HEK293 (cell line): Measurements from ENCODE around the gene IQSEC1.

ENCODE experiments used
- CTCF ChIA-PET: fragments of 350-600 bp; formaldehyde crosslinking; extraction: SDS; loops from one replicate; lab custom pipeline; 2021; ENCODE audit warnings: antibody characterized with exemption; lab: Yijun Ruan, JAX
- POLR2A ChIA-PET: fragments of 300-600 bp; formaldehyde crosslinking; extraction: SDS; loops from one replicate; lab custom pipeline; 2020; ENCODE audit warnings: antibody characterized with exemption, inconsistent platforms; lab: Yijun Ruan, JAX
- H3K27ac ChIP-seq: fragments of 200-500 bp; sonication (Bioruptor generic); 2 replicates; pipeline ENCODE4 v1.5.1; 2014; ENCODE audit warnings: low read depth, low read length, control low read depth, inconsistent platforms; ENCODE audit errors: extremely low read depth
- H3K36me3 ChIP-seq, 2 experiments: fragments of 200-500 bp in 1 of 2; sonication (Bioruptor generic) in 1 of 2; 1 replicate in 1 of 2; 2 replicates in 1 of 2; pipeline ENCODE4 v1.5.1; 2014 to 2017; ENCODE audit warnings: inconsistent platforms in 2 of 2, low read length in 2 of 2; ENCODE audit not compliant: control insufficient read depth in 2 of 2, insufficient read depth in 1 of 2
- H3K4me1 ChIP-seq: fragments of 200-500 bp; sonication (Bioruptor generic); 2 replicates; pipeline ENCODE4 v1.5.1; 2014; ENCODE audit warnings: mild to moderate bottlenecking, low read length, inconsistent platforms; ENCODE audit not compliant: control insufficient read depth, insufficient read depth
- H3K4me3 ChIP-seq: 2 replicates; pipeline ENCODE4 v1.5.1; 2011; ENCODE audit warnings: low read depth, mild to moderate bottlenecking, control low read depth, low read length, moderate library complexity
- H3K9me3 ChIP-seq: fragments of 200-500 bp; sonication (Bioruptor generic); 2 replicates; pipeline ENCODE4 v1.5.1; 2014; ENCODE audit warnings: low read depth, low read length, inconsistent platforms; ENCODE audit not compliant: control insufficient read depth, insufficient read depth
- GFI1B ChIP-seq: fragments of 450-650 bp; formaldehyde crosslinking; IDR thresholded peaks from 2 replicates; pipeline ENCODE4 v1.5.1; 2016; ENCODE audit warnings: missing biosample characterization, missing genetic modification characterization
- GLIS2 ChIP-seq: fragments of 450-650 bp; formaldehyde crosslinking; IDR thresholded peaks from 2 replicates; pipeline ENCODE4 v1.5.1; 2016; ENCODE audit warnings: missing biosample characterization, missing genetic modification characterization
- HOXD13 ChIP-seq: sonication (generic); formaldehyde crosslinking; IDR thresholded peaks from 2 replicates; pipeline ENCODE4 v1.8.0; 2022; ENCODE audit warnings: missing genetic modification reagents, borderline replicate concordance
- KLF16 ChIP-seq: fragments of 450-650 bp; formaldehyde crosslinking; IDR thresholded peaks from 2 replicates; pipeline ENCODE4 v1.5.1; 2017; ENCODE audit warnings: missing biosample characterization, missing genetic modification characterization
- REPIN1 ChIP-seq: fragments of 450-650 bp; formaldehyde crosslinking; IDR thresholded peaks from 2 replicates; pipeline ENCODE4 v1.5.1; 2017; ENCODE audit warnings: missing biosample characterization, missing genetic modification characterization, low read depth
- WT1 ChIP-seq: fragments of 450-650 bp; formaldehyde crosslinking; IDR thresholded peaks from 2 replicates; pipeline ENCODE4 v1.5.1; 2016; ENCODE audit warnings: missing biosample characterization, missing genetic modification characterization
- ZBTB48 ChIP-seq: fragments of 450-650 bp; formaldehyde crosslinking; IDR thresholded peaks from 2 replicates; pipeline ENCODE4 v1.5.1; 2016; ENCODE audit warnings: missing biosample characterization, missing genetic modification characterization
- ZFP69B ChIP-seq: fragments of 450-650 bp; formaldehyde crosslinking; IDR thresholded peaks from 2 replicates; pipeline ENCODE4 v1.5.1; 2016; ENCODE audit warnings: missing biosample characterization, missing genetic modification characterization
- ZNF138 ChIP-seq: fragments of 450-650 bp; formaldehyde crosslinking; IDR thresholded peaks from 2 replicates; pipeline ENCODE4 v1.5.1; 2016; ENCODE audit warnings: missing biosample characterization, missing genetic modification characterization, borderline replicate concordance
- ZNF157 ChIP-seq: fragments of 450-650 bp; formaldehyde crosslinking; IDR thresholded peaks from 2 replicates; pipeline ENCODE4 v1.5.1; 2016; ENCODE audit warnings: missing biosample characterization, missing genetic modification characterization
- ZNF274 ChIP-seq, 2 experiments: fragments of 200-500 bp in 1 of 2; fragments of 450-650 bp in 1 of 2; sonication (Bioruptor generic) in 1 of 2; formaldehyde crosslinking in 1 of 2; IDR thresholded peaks; 2 replicates each; pipeline versions ENCODE4 v1.5.1 to v1.6.1; 2014 to 2016; ENCODE audit warnings: borderline replicate concordance in 1 of 2, inconsistent platforms in 1 of 2, low read length in 1 of 2, missing biosample characterization in 1 of 2, missing genetic modification characterization in 1 of 2
- ZNF311 ChIP-seq: fragments of 450-650 bp; formaldehyde crosslinking; IDR thresholded peaks from 2 replicates; pipeline ENCODE4 v1.5.1; 2017; ENCODE audit warnings: missing biosample characterization, missing genetic modification characterization, borderline replicate concordance
- ZNF341 ChIP-seq: fragments of 450-650 bp; formaldehyde crosslinking; IDR thresholded peaks from 2 replicates; pipeline ENCODE4; 2016; ENCODE audit warnings: low read depth, missing biosample characterization, missing genetic modification characterization
- ZNF449 ChIP-seq: fragments of 450-650 bp; formaldehyde crosslinking; IDR thresholded peaks from 2 replicates; pipeline ENCODE4 v1.5.1; 2017; ENCODE audit warnings: missing biosample characterization, mild to moderate bottlenecking, missing genetic modification characterization, moderate library complexity
- ZNF473 ChIP-seq: fragments of 450-650 bp; formaldehyde crosslinking; IDR thresholded peaks from 2 replicates; pipeline ENCODE4 v1.5.1; 2017; ENCODE audit warnings: missing biosample characterization, missing genetic modification characterization
- ZNF501 ChIP-seq: fragments of 450-650 bp; formaldehyde crosslinking; IDR thresholded peaks from 2 replicates; pipeline ENCODE4 v1.5.1; 2016; ENCODE audit warnings: missing biosample characterization, missing genetic modification characterization
- ZNF610 ChIP-seq: fragments of 450-650 bp; formaldehyde crosslinking; IDR thresholded peaks from 2 replicates; pipeline ENCODE4 v1.5.1; 2016; ENCODE audit warnings: missing biosample characterization, missing genetic modification characterization, borderline replicate concordance
- ZNF624 ChIP-seq: fragments of 450-650 bp; formaldehyde crosslinking; IDR thresholded peaks from 2 replicates; pipeline ENCODE4 v1.5.1; 2017; ENCODE audit warnings: missing biosample characterization, missing genetic modification characterization
- ZNF629 ChIP-seq: fragments of 450-650 bp; formaldehyde crosslinking; IDR thresholded peaks from 2 replicates; pipeline ENCODE4 v1.5.1; 2017; ENCODE audit warnings: missing biosample characterization, missing genetic modification characterization
- ZNF654 ChIP-seq: fragments of 450-650 bp; formaldehyde crosslinking; IDR thresholded peaks from 2 replicates; pipeline ENCODE4 v1.5.1; 2016; ENCODE audit warnings: low read depth, missing biosample characterization, missing genetic modification characterization
- ZNF777 ChIP-seq: fragments of 450-650 bp; formaldehyde crosslinking; IDR thresholded peaks from 2 replicates; pipeline ENCODE4 v1.5.1; 2017; ENCODE audit warnings: missing biosample characterization, missing genetic modification characterization, borderline replicate concordance
- ZNF792 ChIP-seq: fragments of 450-650 bp; formaldehyde crosslinking; IDR thresholded peaks from 2 replicates; pipeline ENCODE4 v1.5.1; 2016; ENCODE audit warnings: missing biosample characterization, missing genetic modification characterization
- ZNF830 ChIP-seq: fragments of 450-650 bp; IDR thresholded peaks from 2 replicates; pipeline ENCODE4 v1.5.0; 2018; ENCODE audit warnings: missing biosample characterization, missing genetic modification characterization, low read depth, mild to moderate bottlenecking, moderate library complexity
- TF ChIP-seq, protein P1 (sequence below): fragments of 450-650 bp; IDR thresholded peaks from 2 replicates; pipeline ENCODE4 v1.5.1; 2018; ENCODE audit warnings: missing biosample characterization, mild to moderate bottlenecking, missing genetic modification characterization

IQSEC1 gene

GRCh38 chr3:12965999-12966846 is 107.0 kb downstream of the IQSEC1 start:
- peak overlapping the region; percentile 74 for H3K4me3 ChIP-seq
- TF ChIP-seq ZNF311 (tag by site-specific recombination) (no peak), ZBTB48 (tag by site-specific recombination) (peak; percentile 91), ZNF341 (tag by site-specific recombination) (0 out of 2 replicates have a peak, but pooled peaks have one; percentile 6), ZNF138 (no peak), GLIS2 (tag by site-specific recombination) (peak; percentile 26; the same call in 1 of the 2 replicates)
- POLR2A ChIA-PET: interaction anchor here (0.8 to 1.9 kb wide), 3 partner anchors 8 to 486 kb away, joined by 3 to 6 read pairs (median 4); no protein-coding TSS in a partner anchor
- CTCF ChIA-PET: interaction anchor here (0.7 to 2.9 kb wide), 4 partner anchors 17 to 124 kb away, joined by 3 to 17 read pairs (median 4); partner anchors contain the start of gene RPL32
- no peaks in the 10 kb centered on the region for H3K9me3 ChIP-seq
- H3K36me3 ChIP-seq: peaks cover 0 to 12% of the 10 kb centered on the region in 2 experiments; a peak in 1 of 3 replicates
- H3K27ac ChIP-seq: no peak overlapping the region
- peaks cover 7% of the 10 kb centered on the region for H3K4me1 ChIP-seq

- Histone ChIP-seq H3K4me1 (peaks cover 7% of the 10 kb centered on the region), H3K9me3 (no peaks in the 10 kb centered on the region), H3K4me3 (no peak overlapping the region), H3K36me3 (peaks cover 0 to 12% of the 10 kb centered on the region in 2 experiments; a peak in 1 of 3 replicates), H3K27ac (no peak overlapping the region)
- TF ChIP-seq GFI1B (tag by site-specific recombination) (no peak), ZNF473 (no peak), ZNF629 (tag by site-specific recombination) (no peak), ZNF830 (tag by site-specific recombination) (no peak), WT1 (tag by site-specific recombination) (no peak), ZNF157 (tag by site-specific recombination) (no peak), HOXD13 (CRISPR knock-in tag) (no peak), KLF16 (tag by site-specific recombination) (no peak), ZNF610 (no peak), ZNF654 (tag by site-specific recombination) (no peak), ZNF449 (no peak), ZNF624 (tag by site-specific recombination) (no peak), ZNF501 (tag by site-specific recombination) (no peak), ZNF792 (no peak), ZNF274 (IDR thresholded peaks at IDR 0.05; ENCODE audit: low read length) (no peak), ZNF274 (tag by site-specific recombination; IDR thresholded peaks at IDR 0.05; ENCODE audit: borderline replicate concordance) (no peak), ZFP69B (no peak), REPIN1 (tag by site-specific recombination) (no peak), ZNF777 (tag by site-specific recombination) (no peak)
- TF ChIP-seq, protein P1, sequence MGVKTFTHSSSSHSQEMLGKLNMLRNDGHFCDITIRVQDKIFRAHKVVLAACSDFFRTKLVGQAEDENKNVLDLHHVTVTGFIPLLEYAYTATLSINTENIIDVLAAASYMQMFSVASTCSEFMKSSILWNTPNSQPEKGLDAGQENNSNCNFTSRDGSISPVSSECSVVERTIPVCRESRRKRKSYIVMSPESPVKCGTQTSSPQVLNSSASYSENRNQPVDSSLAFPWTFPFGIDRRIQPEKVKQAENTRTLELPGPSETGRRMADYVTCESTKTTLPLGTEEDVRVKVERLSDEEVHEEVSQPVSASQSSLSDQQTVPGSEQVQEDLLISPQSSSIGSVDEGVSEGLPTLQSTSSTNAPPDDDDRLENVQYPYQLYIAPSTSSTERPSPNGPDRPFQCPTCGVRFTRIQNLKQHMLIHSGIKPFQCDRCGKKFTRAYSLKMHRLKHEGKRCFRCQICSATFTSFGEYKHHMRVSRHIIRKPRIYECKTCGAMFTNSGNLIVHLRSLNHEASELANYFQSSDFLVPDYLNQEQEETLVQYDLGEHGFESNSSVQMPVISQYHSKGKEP (tag by site-specific recombination): no peak
- CTCF ChIA-PET: interaction anchor here (0.7 to 2.9 kb wide), 4 partner anchors 19 to 123 kb away, joined by 3 to 17 read pairs (median 4); partner anchors contain the start of gene RPL32
- POLR2A ChIA-PET: no interaction called here
These were observed 108.3 kb downstream of the IQSEC1 start for GRCh38 chr3:12964711-12965612.
